Measurements from ENCODE around the gene CAMTA1. TPM values are rescaled to one million over a fixed set of nuclear protein-coding genes. Genes with fewer than 3 reads are reported as not detected.

The CAMTA1 gene
- total and polyA plus RNA-seq, 2 experiments from 2014 or later = 213 to 341 TPM

DNA sequence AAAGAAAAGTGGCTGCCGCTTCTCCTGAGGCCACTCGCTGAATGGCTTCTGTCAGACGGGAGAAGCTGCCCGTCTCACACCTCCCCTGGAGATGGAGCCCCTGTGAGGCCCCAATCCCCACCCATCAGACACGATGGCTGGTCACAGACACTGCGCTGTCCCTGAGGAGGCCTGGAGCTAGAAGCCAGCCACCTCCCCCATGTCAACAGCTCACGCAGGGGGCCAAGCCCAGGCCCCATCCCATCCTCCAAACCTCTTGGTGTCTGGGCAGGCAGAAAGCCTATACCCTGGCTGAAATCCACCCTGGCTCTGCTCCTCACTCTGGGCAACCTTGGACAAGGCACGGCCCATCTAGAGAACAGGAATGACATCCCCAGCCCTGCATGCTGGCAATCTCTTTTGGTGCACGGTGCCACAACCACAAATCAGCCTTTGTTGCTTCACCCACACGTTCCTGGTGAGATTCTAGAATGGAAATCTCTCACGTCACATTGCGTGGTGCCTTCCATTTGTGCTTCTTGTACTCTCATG, 711.9 kb downstream of the CAMTA1 start:
- TF ChIP-seq, protein P1, sequence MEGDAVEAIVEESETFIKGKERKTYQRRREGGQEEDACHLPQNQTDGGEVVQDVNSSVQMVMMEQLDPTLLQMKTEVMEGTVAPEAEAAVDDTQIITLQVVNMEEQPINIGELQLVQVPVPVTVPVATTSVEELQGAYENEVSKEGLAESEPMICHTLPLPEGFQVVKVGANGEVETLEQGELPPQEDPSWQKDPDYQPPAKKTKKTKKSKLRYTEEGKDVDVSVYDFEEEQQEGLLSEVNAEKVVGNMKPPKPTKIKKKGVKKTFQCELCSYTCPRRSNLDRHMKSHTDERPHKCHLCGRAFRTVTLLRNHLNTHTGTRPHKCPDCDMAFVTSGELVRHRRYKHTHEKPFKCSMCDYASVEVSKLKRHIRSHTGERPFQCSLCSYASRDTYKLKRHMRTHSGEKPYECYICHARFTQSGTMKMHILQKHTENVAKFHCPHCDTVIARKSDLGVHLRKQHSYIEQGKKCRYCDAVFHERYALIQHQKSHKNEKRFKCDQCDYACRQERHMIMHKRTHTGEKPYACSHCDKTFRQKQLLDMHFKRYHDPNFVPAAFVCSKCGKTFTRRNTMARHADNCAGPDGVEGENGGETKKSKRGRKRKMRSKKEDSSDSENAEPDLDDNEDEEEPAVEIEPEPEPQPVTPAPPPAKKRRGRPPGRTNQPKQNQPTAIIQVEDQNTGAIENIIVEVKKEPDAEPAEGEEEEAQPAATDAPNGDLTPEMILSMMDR (IDR thresholded peaks at IDR 0.05; ENCODE audit: low read depth, low read length) = no peak
- Histone ChIP-seq H3K4me1 (ENCODE audit: low read depth) (peaks cover 7% of the 10 kb centered on the region), H3K36me3 (no peaks in the 10 kb centered on the region), H3K27me3 (no peaks in the 10 kb centered on the region), H3K9me3 (ENCODE audit: low read depth) (no peaks in the 10 kb centered on the region), H3K27ac (no peak overlapping the region), H3K4me3 (no peak overlapping the region)
- no peak for DNase-seq (ENCODE audit: low read depth in 1 of 2, low spot score in 1 of 2)

DNA sequence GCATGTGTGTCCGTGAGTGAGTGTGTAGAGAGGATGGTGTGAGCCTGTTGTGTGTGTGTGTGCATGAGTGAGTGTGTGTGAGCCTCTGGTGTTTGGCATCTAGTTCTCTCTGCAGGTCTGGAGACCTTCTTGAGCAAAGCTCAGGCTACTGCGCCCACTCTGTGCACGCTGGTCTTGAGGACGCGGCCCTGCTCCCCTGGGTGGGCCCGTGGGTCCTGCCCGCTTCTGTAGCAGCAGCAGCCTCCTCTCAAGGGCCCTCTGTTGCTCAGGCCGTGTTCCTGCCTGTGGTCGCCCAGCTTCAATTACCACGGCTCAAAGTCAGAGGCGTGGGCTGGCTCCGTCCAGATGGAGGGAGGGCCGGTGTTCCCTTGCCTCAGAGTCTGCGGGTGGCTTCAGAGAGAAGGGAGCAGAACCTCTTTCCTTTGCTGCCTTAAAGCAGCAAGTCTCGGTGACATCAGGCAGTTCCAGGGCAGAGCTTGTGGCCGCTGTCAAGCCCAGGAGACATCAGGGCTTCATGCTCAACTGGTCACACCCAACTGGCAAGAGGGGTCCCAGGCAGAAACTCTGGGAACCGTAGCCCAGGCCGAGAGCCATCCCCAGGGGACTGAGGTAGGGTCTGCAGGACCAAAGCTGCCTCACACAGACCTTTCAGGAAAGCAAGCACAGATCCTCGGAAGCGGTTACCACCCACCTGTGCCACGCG, 715.3 kb downstream of the CAMTA1 start:
- Histone ChIP-seq H3K27ac (peak overlapping the region; percentile 39), H3K4me1 (ENCODE audit: low read depth) (peaks cover 6% of the 10 kb centered on the region), H3K4me3 (no peak overlapping the region), H3K9me3 (ENCODE audit: low read depth) (no peaks in the 10 kb centered on the region), H3K27me3 (no peaks in the 10 kb centered on the region), H3K36me3 (no peaks in the 10 kb centered on the region)
- TF ChIP-seq, protein P1 (IDR thresholded peaks at IDR 0.05; ENCODE audit: low read depth, low read length) = no peak
- no peak for DNase-seq (ENCODE audit: low read depth in 1 of 2, low spot score in 1 of 2)

DNA sequence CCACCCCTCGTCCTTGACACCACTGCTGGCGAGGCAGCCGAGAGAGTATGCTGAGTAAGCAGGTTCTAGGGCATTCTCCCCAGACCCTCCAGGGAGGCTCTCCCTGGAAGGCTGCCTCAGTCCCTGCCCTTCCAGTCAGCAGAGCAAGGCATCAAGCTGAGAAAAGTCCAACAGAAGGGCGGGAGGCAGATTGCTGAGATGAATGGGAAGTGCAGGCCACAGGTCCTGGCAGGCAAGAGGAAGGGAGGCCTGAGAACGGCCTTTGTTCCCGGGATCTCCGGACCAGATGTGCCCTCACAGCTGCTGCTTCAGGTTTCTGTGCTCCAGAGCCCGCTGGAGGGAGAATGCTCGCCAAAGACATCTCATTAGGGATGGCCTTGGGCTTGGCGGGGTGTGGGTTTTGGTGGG, 715.8 kb downstream of the CAMTA1 start:
- Histone ChIP-seq H3K27me3 (no peaks in the 10 kb centered on the region), H3K36me3 (no peaks in the 10 kb centered on the region), H3K27ac (peak overlapping the region; percentile 39), H3K4me1 (ENCODE audit: low read depth) (peaks cover 8% of the 10 kb centered on the region), H3K9me3 (ENCODE audit: low read depth) (no peaks in the 10 kb centered on the region), H3K4me3 (no peak overlapping the region)
- no peak for DNase-seq (ENCODE audit: low read depth in 1 of 2, low spot score in 1 of 2)
- TF ChIP-seq, protein P1 (IDR thresholded peaks at IDR 0.05; ENCODE audit: low read depth, low read length) = no peak

DNA sequence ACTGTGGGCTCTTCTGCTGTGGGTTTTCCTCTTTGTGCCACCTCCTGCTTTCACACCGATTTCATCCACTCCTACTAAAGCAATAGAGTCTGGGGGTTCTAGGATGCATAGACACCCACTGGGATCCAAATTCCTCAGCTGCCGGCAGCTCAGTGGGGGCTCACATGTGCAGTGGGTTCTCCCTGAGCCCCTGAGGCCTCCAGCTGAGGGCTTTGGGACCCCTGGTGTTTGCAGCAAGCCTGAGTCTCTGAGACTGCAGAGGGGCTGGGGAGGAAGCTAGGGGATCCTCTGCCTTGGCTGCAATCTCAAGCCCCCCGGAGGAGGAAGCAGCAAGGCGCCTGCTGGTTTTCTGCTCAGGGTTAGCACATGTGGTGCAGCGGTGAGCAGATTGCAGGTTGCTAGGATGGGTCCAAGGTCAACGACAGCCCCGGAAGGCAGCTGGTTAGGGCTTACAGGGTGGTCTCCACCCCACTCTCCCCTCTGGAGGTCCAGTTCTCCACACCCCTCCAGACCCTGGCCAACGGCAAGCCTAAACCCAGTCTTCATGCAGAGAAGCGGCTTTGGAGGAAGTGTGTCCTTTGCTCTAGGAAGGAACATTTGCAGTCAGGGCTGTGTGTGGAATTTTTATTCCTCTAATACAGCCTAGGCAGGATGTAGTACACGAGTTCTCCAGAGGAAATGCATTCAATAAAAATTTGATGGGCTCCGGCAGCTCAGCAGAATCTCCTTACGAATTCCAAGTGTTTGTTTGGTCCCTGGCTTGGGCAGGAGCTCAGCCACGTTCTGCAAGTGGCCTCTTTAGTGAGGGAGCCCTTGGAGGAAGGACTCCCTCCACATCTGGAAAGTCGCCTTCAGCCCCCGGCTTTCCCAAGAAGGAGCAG, 716.7 kb downstream of the CAMTA1 start:
- Histone ChIP-seq H3K4me3 (no peak overlapping the region), H3K27me3 (no peaks in the 10 kb centered on the region), H3K9me3 (ENCODE audit: low read depth) (no peaks in the 10 kb centered on the region), H3K36me3 (no peaks in the 10 kb centered on the region), H3K4me1 (ENCODE audit: low read depth) (peaks cover 7% of the 10 kb centered on the region), H3K27ac (no peak overlapping the region)
- no peak for DNase-seq (ENCODE audit: low read depth in 1 of 2, low spot score in 1 of 2)
- TF ChIP-seq, protein P1 (IDR thresholded peaks at IDR 0.05; ENCODE audit: low read depth, low read length) = no peak

DNA sequence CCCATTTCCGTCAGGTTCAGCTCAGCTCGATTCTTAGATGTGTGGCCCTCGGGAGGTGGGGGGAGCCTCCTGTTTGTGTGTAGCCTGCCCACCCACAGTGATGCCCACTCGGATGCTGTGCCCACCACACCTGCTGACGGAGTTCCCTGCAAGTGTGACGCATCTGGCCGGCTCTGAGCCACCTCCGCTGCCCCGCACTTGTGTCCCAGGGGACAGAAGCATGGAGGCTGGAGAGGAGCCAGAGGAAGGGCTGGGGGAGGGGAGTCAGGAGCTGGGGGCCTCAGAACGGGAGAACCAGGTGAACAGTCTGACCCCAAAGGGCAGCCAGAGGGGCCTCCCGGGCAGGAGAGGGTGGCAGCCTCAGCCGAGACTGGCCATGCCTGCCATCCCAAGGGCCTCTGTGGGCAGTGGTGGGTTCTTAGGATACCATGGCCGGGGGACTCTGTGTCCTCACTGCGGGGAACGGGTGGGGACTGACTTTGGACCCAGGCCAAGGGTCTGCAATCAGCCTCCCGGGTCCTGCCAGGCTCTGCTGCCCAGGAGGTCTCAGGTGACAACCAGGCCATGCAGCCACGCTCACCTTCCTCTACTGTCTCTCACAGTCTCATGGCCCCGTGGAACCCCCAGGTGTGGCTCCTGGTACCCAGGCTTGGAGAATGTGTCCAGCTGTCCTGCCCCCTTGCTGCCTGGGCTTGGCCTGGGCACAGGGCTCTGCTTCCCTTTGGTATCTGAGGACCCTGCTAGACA, 718.6 kb downstream of the CAMTA1 start:
- H3K4me3 ChIP-seq = no peak overlapping the region
- H3K27ac ChIP-seq = no peak overlapping the region
- peaks cover 24% of the 10 kb centered on the region for H3K4me1 ChIP-seq (ENCODE audit: low read depth)
- TF ChIP-seq, protein P1 (IDR thresholded peaks at IDR 0.05; ENCODE audit: low read depth, low read length) = no peak
- no peaks in the 10 kb centered on the region for H3K36me3 ChIP-seq
- H3K27me3 ChIP-seq = no peaks in the 10 kb centered on the region
- DNase-seq (ENCODE audit: low read depth in 1 of 2, low spot score in 1 of 2) = no peak
- no peaks in the 10 kb centered on the region for H3K9me3 ChIP-seq (ENCODE audit: low read depth)

Measured in cardiac muscle cell (in vitro differentiated cells and primary cell).